Muscle of back (tissue), 11 donors: ENCODE data around the gene SLC27A5. TPM values are rescaled to one million over a fixed set of nuclear protein-coding genes. Genes with fewer than 3 reads are reported as not detected.
"Not testable (repeated sequence)": the region's sequence is repeated elsewhere in the genome, so short reads cannot be mapped to it uniquely, and the experiment has no call there.

Source experiments
- DNase-seq, 3 donors: peaks; one replicate each; pipeline versions ENCODE4 v3.0.0 to v3.0.0-alpha.2; 2013
- polyA plus RNA-seq, 10 donors: library from polyadenylated mRNA; unstranded; fragments of 120-200 nt; gene quantifications; one replicate each; pipeline ENCODE4 v1.2.1, GENCODE V29; 2013; ENCODE audit not compliant: insufficient read length in 10 of 10

The SLC27A5 gene
- polyA plus RNA-seq, 10 donors = 2.4 to 5.5 (median 3.9) TPM

DNA sequence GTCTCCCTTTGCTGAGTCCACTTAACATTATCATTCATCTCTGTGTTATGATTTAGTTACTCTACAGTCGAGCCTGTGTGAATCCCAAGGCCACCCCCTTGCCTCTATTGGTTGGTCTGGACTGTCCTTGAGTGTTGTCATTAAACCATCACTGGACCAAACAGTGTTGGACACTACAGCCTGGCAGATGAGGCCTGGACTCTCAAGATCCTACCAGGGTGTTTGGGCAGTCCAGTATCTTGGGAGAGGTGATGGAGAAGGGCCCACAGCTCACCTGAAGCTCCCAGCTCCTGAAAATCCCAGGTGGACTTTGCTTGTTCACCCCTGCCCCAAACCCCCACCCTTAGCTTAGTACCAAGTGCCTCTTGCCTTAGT lies 39.3 kb upstream of the SLC27A5 start:
- DNase-seq = no peak

DNA sequence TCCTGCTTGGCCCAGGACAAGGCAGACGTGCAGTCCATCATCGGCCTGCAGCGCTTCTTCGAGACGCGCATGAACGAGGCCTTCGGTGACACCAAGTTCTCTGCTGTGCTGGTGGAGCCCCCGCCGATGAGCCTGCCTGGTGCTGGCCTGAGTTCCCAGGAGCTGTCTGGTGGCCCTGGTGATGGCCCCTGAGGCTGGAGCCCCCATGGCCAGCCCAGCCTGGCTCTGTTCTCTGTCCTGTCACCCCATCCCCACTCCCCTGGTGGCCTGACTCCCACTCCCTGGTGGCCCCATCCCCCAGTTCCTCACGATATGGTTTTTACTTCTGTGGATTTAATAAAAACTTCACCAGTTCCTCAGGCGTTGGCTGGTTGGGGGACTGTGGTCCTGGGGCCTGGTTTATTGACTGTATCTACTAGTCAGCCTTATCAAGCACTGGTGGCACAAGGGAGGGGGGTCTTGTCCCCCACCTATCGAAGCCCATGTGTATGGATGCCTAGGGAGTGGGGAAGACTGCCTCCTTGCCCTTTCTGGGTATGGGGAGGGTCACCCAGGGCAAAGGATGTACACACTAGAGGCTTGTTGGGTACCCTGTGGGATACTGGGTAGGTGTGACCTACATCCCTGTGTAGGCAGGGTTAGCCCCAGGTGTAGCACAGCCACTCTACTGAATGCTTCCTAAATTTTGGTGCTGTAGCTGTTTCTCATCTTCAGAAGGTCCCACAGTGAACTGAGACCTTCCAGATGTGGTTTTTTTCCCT lies 38.8 kb upstream of the SLC27A5 start:
- DNase-seq = no peak

DNA sequence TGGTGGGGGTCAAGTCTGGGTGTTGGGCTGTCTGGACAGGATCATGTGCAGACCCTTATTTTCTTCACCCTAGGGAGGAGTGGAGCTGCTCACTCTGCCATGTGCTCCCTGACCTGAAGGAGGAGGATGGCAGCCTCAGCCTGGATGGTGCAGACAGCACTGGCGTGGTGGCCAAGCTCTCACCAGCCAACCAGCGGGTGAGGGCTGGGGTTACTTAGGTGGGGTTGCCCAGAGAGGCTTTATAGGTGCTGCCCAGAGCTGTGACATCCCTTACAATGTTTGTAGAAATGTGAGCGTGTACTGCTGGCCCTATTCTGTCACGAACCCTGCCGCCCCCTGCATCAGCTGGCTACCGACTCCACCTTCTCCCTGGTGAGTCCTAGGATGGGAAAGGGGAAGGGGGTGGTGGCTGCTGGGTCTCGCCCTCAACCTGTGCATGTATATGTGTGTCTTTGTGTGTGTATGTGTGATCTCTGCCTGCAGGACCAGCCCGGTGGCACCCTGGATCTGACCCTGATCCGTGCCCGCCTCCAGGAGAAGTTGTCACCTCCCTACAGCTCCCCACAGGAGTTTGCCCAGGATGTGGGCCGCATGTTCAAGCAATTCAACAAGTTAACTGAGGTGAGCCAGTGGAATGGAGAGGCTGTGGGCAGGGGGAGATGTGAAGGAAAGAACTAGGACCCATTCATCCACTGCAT lies 38.0 kb upstream of the SLC27A5 start:
- no peak for DNase-seq

DNA sequence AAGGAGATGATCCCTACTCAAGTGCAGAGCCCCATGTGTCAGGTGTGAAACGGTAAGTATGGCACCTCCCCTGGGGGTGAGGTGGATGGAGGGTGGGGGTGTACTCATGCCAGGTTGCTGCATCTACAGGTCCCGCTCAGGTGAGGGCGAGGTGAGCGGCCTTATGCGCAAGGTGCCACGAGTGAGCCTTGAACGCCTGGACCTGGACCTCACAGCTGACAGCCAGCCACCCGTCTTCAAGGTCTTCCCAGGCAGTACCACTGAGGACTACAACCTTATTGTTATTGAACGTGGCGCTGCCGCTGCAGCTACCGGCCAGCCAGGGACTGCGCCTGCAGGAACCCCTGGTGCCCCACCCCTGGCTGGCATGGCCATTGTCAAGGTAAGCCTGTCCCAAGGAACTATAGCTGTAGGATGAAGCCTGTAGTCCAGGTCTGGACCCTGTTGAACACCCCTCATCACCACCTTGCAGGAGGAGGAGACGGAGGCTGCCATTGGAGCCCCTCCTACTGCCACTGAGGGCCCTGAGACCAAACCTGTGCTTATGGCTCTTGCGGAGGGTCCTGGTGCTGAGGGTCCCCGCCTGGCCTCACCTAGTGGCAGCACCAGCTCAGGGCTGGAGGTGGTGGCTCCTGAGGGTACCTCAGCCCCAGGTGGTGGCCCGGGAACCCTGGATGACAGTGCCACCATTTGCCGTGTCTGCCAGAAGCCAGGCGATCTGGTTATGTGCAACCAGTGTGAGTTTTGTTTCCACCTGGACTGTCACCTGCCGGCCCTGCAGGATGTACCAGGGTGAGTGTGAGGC lies 37.3 kb upstream of the SLC27A5 start:
- no peak for DNase-seq

GRCh38 chr19:58547323-58548312 lies 35.8 kb upstream of the SLC27A5 start:
- DNase-seq = no peak

- DNase-seq = no peak
These were observed 34.3 kb upstream of the SLC27A5 start for GRCh38 chr19:58546019-58546530.

- no peak for DNase-seq
These were observed 33.7 kb upstream of the SLC27A5 start for GRCh38 chr19:58545286-58546018.

DNA sequence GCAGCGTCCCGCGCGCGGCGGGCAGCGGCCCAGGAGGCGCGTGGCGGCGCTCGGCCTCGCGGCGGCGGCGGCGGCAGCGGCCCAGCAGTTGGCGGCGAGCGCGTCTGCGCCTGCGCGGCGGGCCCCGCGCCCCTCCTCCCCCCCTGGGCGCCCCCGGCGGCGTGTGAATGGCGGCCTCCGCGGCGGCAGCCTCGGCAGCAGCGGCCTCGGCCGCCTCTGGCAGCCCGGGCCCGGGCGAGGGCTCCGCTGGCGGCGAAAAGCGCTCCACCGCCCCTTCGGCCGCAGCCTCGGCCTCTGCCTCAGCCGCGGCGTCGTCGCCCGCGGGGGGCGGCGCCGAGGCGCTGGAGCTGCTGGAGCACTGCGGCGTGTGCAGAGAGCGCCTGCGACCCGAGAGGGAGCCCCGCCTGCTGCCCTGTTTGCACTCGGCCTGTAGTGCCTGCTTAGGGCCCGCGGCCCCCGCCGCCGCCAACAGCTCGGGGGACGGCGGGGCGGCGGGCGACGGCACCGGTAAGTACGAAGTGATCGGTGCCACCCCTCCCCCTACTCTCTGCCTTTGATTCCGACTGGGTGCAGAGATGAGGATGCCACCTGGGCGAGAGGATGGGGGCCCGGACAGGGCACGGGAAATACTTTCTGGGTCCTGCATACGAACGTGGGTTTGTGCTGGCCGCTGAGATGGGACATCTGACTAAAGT lies 32.9 kb upstream of the SLC27A5 start:
- DNase-seq = peak in 2 of 3 donors; percentile 32 to 84

GRCh38 chr19:58543826-58544590 lies 32.2 kb upstream of the SLC27A5 start, which contains the start of gene TRIM28:
Gene TRIM28, plus strand, starts transcription at chr19:58544064. Its CDS starts 694 bp downstream, at chr19:58544758.
- peak; percentile 98 to 100 (median 99) for DNase-seq

DNA sequence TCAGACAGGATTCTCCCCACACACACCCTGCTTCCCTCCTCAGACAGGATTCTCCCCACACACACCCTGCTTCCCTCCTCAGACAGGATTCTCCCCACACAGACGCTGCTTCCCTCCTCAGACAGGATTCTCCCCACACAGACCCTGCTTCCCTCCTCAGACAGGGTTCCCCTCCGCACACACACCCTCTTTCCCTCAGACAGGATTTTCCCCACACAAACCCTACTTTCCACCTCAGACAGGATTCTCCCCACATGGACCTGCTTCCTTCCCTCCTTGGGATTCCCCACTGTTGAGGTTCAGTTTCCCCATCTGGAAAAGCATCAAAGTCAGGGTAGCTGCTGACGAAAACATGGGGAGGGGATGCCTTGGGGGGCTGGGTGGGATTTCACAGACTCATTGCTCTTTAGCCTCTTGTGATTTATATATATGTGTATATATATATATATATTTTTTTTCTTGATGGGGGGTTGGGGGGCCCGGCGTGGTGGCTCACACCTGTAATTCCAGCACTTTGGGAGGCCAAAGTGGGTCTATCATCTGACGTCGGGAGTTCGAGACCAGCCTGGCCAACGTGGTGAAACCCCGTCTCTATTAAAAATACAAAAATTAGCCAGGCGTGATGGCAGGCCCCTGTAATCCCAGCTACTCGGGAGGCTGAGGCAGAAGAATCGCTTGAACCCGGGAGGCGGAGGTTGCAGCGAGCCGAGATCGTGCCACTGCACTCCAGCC lies 31.0 kb upstream of the SLC27A5 start:
- DNase-seq = not testable (repeated sequence)

DNA sequence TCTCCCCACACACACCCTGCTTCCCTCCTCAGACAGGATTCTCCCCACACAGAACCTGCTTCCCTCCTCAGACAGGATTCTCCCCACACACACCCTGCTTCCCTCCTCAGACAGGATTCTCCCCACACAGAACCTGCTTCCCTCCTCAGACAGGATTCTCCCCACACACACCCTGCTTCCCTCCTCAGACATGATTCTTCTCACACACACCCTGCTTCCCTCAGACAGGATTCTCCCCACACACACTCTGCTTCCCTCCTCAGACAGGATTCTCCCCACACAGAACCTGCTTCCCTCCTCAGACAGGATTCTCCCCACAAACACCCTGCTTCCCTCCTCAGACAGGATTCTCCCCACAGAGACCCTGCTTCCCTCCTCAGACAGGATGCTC lies 27.4 kb upstream of the SLC27A5 start:
- not testable (repeated sequence) for DNase-seq

- peak in 1 of 3 donors; percentile 75 for DNase-seq
These were observed 26.7 kb upstream of the SLC27A5 start for GRCh38 chr19:58538257-58539168.

DNA sequence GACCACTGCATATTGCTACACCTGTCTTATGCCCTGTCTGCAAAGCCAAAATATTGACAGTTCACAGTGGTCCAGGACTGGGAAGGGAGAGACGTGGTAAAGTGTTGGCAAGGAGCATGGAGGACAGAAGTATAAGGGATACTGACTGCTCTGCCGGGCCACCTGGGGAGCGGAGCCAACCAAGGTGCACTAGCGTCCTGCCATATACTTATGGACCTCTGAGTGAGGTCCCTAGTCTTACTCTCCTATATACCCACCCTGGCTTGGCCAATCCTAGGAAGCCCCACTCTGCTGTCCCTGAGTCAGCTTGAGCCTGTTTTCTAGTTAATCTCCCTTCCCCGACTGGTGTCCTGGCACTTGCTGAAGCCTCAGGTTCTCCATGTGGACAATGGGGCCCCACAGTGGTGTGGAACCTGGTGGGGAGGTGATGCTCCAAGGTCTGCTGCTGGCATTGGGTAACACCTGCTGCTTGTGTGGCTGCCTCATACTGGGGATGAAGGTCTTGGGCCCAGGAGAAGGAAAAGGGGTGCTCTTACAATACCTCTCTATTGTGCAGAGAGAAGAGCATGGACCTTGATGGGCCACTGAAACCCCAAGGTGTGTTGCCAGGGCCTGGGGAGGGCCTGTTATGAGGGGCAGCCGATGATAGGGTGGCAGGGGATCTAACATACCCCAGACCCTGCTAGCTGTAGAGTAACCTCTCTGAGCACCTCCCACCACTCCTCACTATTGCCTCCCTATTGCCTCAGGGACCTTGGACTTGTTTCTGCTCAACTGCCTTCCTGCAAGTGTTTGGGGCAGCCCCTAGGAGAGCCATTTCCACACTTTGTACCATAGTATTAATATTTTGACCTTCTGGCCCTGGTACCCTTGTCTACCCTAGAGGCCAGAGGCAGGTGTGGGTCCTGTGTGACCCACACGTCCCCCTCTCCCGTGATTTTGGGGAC lies 25.3 kb upstream of the SLC27A5 start:
- DNase-seq = no peak

DNA sequence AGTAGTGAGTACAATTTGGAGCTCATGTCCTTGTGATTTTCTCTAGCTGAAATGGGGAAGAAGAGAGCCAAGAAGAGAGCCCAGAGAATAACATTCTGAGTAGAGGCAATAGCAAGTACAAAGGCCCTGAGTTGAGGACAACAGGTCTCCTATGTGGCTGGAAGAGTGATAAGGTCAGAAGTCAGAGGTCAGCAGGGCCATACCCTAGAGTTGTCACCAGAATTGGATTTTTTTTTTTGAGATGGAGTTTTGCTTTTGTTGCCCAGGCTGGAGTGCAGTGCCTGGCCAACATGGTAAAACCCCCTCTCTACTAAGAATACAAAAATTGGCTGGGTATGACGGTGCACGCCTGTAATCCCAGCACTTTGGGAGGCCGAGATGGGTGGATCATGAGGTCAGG lies 24.1 kb upstream of the SLC27A5 start:
- DNase-seq = no peak

DNA sequence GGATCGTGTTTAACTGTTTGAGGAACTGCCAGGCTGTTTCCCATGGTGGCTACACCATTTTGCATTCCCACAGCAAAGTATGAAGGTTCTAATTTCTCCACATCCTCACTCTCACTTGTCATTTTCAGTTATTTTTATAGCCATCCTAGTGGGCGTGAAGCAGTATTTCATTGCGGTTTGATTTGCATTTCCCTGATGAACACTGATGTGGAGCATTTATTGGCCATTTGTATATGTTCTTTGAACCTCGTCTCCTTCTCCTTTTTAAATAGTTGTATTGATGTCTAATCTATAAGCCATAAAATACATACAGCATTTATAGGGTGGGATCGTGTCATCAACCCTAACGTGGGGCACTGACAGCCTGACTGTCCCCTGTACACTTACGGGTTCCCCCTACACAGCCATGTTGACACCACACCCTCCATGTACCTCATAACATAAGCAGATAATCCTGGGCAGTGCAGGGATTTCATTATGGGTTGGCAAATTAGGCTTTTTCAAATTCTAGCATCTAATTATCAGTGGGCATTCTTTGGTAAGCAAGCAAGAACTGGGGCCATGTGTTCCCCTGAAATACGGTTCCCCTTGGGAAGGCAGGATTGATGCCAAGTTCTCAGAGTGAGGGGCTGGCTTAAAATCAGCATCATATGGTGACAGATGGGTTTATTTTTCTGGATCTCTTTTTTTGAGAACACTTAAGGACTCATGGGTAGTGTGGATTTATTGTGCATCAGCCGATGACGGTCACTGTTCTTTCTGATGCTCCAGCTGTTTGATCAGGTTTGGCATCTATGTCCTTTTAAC lies 19.4 kb upstream of the SLC27A5 start:
- no peak for DNase-seq
